Calu3 (cell line): ENCODE measurements around the gene PPOX. TPM values are rescaled to one million over a fixed set of nuclear protein-coding genes. Genes with fewer than 3 reads are reported as not detected.

Experiments used
- Bru-seq: library from RNA; stranded (reverse); fragments of 400-500 nt; gene quantifications from one replicate; lab custom pipeline; 2021; lab: Mats Ljungman, UMichigan
- BruChase-seq, 2 experiments: library from RNA; stranded (reverse); fragments of 400-500 nt; gene quantifications; one replicate each; lab custom pipeline; 2021; lab: Mats Ljungman, UMichigan
- BruUV-seq: library from RNA; stranded (reverse); fragments of 400-500 nt; replicated peaks from 2 replicates; lab custom pipeline; 2021; lab: Mats Ljungman, UMichigan
- CTCF ChIA-PET: fragments of 300-600 bp; sonication (Branson Sonifier 250); formaldehyde crosslinking; loops from one replicate; lab custom pipeline; 2022; ENCODE audit warnings: antibody characterized with exemption; lab: Charles Lee
- DNase-seq: peaks from one replicate; pipeline ENCODE4 v3.0.0; 2022
- H3K27ac Mint-ChIP-seq: one replicate; pipeline ENCODE4 v1.8.0; 2022; ENCODE audit warnings: mixed read lengths; ENCODE audit not compliant: unreplicated experiment
- H3K27me3 Mint-ChIP-seq: one replicate; pipeline ENCODE4 v1.8.0; 2022; ENCODE audit warnings: mixed read lengths; ENCODE audit not compliant: unreplicated experiment
- H3K36me3 Mint-ChIP-seq: one replicate; pipeline ENCODE4 v1.8.0; 2022; ENCODE audit warnings: mild to moderate bottlenecking, moderate library complexity, mixed read lengths; ENCODE audit not compliant: insufficient read depth, unreplicated experiment
- H3K4me1 Mint-ChIP-seq: one replicate; pipeline ENCODE4 v1.8.0; 2022; ENCODE audit warnings: mild to moderate bottlenecking, low read depth, mixed read lengths; ENCODE audit not compliant: unreplicated experiment
- H3K4me3 Mint-ChIP-seq: one replicate; pipeline ENCODE4 v1.8.0; 2022; ENCODE audit warnings: mild to moderate bottlenecking, low read depth, moderate library complexity, mixed read lengths; ENCODE audit not compliant: unreplicated experiment
- H3K9me3 Mint-ChIP-seq: one replicate; pipeline ENCODE4 v1.8.0; 2022; ENCODE audit warnings: low read depth, mixed read lengths; ENCODE audit not compliant: unreplicated experiment
- intact Hi-C: fragments of 100-400 bp; cut with micrococcal nuclease; formaldehyde crosslinking; loops from one replicate; pipeline ENCODE4 v1.10.0; 2022; ENCODE audit not compliant: unreplicated experiment
- long read RNA-seq: library from polyadenylated mRNA; stranded (forward); transcript quantifications from one replicate; pipeline ENCODE4 v2.0.0, GENCODE V29; 2022
- total RNA-seq: library from RNA; stranded (reverse); gene quantifications from 2 replicates; pipeline ENCODE4 v1.2.3, GENCODE V29; 2022
- TF ChIP-seq, protein P1 (sequence below): fragments of 200-600 bp; IDR thresholded peaks from one replicate; pipeline ENCODE4 v1.8.0; 2022; ENCODE audit warnings: antibody characterized with exemption; ENCODE audit not compliant: unreplicated experiment

PPOX gene
- 25.7 and 27.1 TPM in 2 replicates for total RNA-seq
- Bru-seq, nascent RNA = percentile 45 among the genes with signal in this experiment
- percentile 52 among the genes with signal in this experiment for BruChase-seq, experiment 1, labeled RNA remaining after a 6-hour chase
- BruChase-seq, experiment 2, labeled RNA remaining after a 2-hour chase = percentile 53 among the genes with signal in this experiment
- long read RNA-seq, transcript PPOX-202 (13 exons, 1,740 nt) = major isoform, 15 of 29 reads
- long read RNA-seq, partial matches to known transcripts = 1 of 29 reads
- long read RNA-seq, other reads (novel, unspliced or antisense) = 10 of 29 reads

DNA sequence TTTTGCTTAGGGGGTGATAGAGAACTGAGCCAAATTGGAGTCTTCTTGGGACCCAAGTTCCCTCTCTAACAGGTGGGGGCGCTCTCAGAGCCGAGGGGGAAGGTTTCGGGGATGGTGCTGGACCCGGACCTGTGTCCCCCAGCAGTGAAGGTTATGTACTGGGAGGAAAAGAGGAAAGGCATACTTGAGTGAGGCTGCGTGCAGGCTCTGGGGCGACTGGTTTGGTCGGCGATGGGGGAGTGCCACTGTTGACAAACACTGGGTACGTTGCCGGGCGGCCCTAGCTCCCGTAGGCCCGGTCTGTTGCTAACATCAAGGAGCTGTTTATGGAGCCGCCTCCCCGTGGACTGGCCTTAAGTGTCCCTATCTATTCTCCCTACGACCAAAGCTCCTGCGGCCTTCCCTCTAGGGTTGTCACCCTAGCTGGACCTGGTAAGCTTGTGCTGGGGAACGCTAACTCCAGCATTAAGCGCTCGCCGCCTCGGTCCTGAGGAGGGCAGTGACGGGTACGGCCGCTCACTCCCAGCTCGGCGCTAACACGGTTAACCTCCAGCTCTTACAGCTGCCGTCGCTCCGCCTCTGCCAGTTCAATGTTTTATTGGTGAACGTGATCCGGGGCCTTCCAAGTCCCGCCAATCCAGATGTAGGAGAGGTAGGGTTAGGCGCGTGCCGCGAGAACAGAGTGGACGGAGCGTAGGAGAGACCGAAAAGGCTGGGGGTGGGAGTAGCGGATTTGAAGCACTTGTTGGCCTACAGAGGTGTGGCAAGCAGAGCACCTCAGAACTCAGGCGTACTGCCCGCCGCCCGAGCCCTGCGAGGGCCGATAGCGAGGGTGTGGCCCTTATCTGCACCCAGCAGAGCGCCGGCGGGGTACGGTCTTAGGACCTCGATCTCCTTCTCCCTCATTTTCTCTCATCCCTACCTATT is at the start of gene PPOX:
PPOX (plus strand) TSS at position 685 of the 927 bp plus-strand sequence. CDS start 422 bp downstream, outside the sequence.
- CTCF ChIA-PET = interaction anchor here (0.5 to 1.3 kb wide), 10 partner anchors 8 to 224 kb away, joined by 3 to 10 read pairs (median 5); partner anchors contain the start of genes B4GALT3, DEDD, PCP4L1 and TOMM40L
- TF ChIP-seq, protein P1, sequence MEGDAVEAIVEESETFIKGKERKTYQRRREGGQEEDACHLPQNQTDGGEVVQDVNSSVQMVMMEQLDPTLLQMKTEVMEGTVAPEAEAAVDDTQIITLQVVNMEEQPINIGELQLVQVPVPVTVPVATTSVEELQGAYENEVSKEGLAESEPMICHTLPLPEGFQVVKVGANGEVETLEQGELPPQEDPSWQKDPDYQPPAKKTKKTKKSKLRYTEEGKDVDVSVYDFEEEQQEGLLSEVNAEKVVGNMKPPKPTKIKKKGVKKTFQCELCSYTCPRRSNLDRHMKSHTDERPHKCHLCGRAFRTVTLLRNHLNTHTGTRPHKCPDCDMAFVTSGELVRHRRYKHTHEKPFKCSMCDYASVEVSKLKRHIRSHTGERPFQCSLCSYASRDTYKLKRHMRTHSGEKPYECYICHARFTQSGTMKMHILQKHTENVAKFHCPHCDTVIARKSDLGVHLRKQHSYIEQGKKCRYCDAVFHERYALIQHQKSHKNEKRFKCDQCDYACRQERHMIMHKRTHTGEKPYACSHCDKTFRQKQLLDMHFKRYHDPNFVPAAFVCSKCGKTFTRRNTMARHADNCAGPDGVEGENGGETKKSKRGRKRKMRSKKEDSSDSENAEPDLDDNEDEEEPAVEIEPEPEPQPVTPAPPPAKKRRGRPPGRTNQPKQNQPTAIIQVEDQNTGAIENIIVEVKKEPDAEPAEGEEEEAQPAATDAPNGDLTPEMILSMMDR = peak; percentile 58
- Mint-ChIP-seq H3K4me3 (peak within 1 kb of the TSS; percentile 93), H3K4me1 (peaks cover 7% of the 10 kb centered on the region), H3K27ac (peak within 1 kb of the TSS; percentile 94), H3K36me3 (peaks cover 66% of the 10 kb centered on the region), H3K27me3 (no peaks in the 10 kb centered on the region), H3K9me3 (no peaks in the 10 kb centered on the region)
- peak; percentile 96 for DNase-seq
- intact Hi-C loops = no loop called here
- no TSS peak for BruUV-seq

GRCh38 chr1:161117759-161118581 is 48.3 kb upstream of the PPOX start, which contains the start of the genes NIT1 and PFDN2:
NIT1 (plus strand) TSS chr1:161118105; CDS start chr1:161118177, 72 bp downstream.
PFDN2 (minus strand) TSS chr1:161118037; CDS start chr1:161118026, 11 bp downstream.
- intact Hi-C loops = loop anchor here (2.0 kb wide), 1 partner anchor 15 kb away; the partner anchor contains the start of gene DEDD
- CTCF ChIA-PET = interaction anchor here (0.7 to 1.6 kb wide), 6 partner anchors 10 to 32 kb away, joined by 3 to 8 read pairs (median 5); no protein-coding TSS in a partner anchor
- H3K27ac Mint-ChIP-seq = peak within 1 kb of the TSS; percentile 95
- peak; percentile 91 for DNase-seq
- TF ChIP-seq, protein P1 = peak; percentile 0
- H3K9me3 Mint-ChIP-seq = no peaks in the 10 kb centered on the region
- H3K27me3 Mint-ChIP-seq = no peaks in the 10 kb centered on the region
- peaks cover 52% of the 10 kb centered on the region for H3K4me1 Mint-ChIP-seq
- peak within 1 kb of the TSS; percentile 99 for H3K4me3 Mint-ChIP-seq
- no TSS peak for BruUV-seq
- H3K36me3 Mint-ChIP-seq = peaks cover 86% of the 10 kb centered on the region

DNA sequence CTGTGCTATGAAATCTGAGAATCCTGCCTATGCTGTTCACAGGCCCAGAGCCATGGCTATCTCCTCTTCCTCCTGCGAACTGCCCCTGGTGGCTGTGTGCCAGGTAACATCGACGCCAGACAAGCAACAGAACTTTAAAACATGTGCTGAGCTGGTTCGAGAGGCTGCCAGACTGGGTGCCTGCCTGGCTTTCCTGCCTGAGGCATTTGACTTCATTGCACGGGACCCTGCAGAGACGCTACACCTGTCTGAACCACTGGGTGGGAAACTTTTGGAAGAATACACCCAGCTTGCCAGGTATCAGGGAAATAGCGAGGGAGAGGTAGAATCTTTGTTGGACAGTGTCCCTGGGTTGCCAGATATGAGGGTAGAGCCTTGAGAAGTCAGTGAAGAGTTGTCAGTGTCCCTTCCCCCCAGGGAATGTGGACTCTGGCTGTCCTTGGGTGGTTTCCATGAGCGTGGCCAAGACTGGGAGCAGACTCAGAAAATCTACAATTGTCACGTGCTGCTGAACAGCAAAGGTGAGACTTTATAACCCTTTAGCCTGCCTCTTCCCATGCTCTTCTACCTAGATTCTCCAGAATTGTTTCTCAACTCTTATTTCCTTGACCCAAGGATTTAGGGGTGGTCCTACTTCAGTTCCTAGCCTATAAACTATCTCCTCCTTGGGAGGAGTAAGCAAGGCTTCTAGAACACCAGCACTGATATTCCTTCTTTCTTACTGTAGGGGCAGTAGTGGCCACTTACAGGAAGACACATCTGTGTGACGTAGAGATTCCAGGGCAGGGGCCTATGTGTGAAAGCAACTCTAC is 46.9 kb upstream of the PPOX start:
- CTCF ChIA-PET = no interaction called here

More for the DNA sequence above, 46.9 kb upstream of the PPOX start:
- Mint-ChIP-seq H3K4me3 (peak overlapping the region; percentile 99), H3K4me1 (peaks cover 38% of the 10 kb centered on the region), H3K9me3 (no peaks in the 10 kb centered on the region), H3K27me3 (no peaks in the 10 kb centered on the region), H3K36me3 (peaks cover 93% of the 10 kb centered on the region), H3K27ac (peak overlapping the region; percentile 95)
- DNase-seq = peak; percentile 36
- intact Hi-C loops = loop anchor here (2.0 kb wide), 1 partner anchor 14 kb away; the partner anchor contains the start of gene DEDD
- TF ChIP-seq, protein P1 = peak; percentile 59
- no TSS peak for BruUV-seq
